ENCODE results near the gene LRMDA. TPM values are rescaled to one million over a fixed set of nuclear protein-coding genes. Genes with fewer than 3 reads are reported as not detected.

LRMDA gene
- total RNA-seq, 2 experiments from 2014 or later, result not detected

- POLR2A ChIA-PET, result no interaction called here
- Mint-ChIP-seq H3K4me1 (ENCODE audit: low read depth) (no peaks in the 10 kb centered on the region), H3K4me3 (no peak overlapping the region), H3K36me3 (ENCODE audit: low read depth) (no peaks in the 10 kb centered on the region), H3K9me3 (no peaks in the 10 kb centered on the region), H3K27ac (no peak overlapping the region), H3K27me3 (no peaks in the 10 kb centered on the region)
- Histone ChIP-seq H3K36me3 (ENCODE audit: insufficient read depth, low read length) (no peaks in the 10 kb centered on the region), H3K4me3 (ENCODE audit: low read length) (no peak overlapping the region), H3K9me3 (ENCODE audit: control insufficient read depth in 1 of 2, insufficient read depth in 1 of 2, low read length in 2 of 2) (no peaks in the 10 kb centered on the region), H3K4me1 (ENCODE audit: insufficient read depth, low read length) (no peaks in the 10 kb centered on the region), H3K27ac (ENCODE audit: low read depth in 1 of 2, low read length in 2 of 2) (no peak overlapping the region), H3K27me3 (ENCODE audit: control insufficient read depth in 1 of 2, insufficient read depth in 2 of 2, low read length in 2 of 2) (no peaks in the 10 kb centered on the region)
- TF ChIP-seq, protein P1, sequence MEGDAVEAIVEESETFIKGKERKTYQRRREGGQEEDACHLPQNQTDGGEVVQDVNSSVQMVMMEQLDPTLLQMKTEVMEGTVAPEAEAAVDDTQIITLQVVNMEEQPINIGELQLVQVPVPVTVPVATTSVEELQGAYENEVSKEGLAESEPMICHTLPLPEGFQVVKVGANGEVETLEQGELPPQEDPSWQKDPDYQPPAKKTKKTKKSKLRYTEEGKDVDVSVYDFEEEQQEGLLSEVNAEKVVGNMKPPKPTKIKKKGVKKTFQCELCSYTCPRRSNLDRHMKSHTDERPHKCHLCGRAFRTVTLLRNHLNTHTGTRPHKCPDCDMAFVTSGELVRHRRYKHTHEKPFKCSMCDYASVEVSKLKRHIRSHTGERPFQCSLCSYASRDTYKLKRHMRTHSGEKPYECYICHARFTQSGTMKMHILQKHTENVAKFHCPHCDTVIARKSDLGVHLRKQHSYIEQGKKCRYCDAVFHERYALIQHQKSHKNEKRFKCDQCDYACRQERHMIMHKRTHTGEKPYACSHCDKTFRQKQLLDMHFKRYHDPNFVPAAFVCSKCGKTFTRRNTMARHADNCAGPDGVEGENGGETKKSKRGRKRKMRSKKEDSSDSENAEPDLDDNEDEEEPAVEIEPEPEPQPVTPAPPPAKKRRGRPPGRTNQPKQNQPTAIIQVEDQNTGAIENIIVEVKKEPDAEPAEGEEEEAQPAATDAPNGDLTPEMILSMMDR (IDR thresholded peaks at IDR 0.05), result no peak
- intact Hi-C loops (cut with DNase I, micrococcal nuclease), result no loop called here
- DNase-seq, result no peak
- CTCF ChIA-PET, result no interaction called here
- ATAC-seq (ENCODE audit: poor library complexity), result no peak
These were observed 537.6 kb downstream of the LRMDA start for GRCh38 chr10:75969031-75969430.

DNA sequence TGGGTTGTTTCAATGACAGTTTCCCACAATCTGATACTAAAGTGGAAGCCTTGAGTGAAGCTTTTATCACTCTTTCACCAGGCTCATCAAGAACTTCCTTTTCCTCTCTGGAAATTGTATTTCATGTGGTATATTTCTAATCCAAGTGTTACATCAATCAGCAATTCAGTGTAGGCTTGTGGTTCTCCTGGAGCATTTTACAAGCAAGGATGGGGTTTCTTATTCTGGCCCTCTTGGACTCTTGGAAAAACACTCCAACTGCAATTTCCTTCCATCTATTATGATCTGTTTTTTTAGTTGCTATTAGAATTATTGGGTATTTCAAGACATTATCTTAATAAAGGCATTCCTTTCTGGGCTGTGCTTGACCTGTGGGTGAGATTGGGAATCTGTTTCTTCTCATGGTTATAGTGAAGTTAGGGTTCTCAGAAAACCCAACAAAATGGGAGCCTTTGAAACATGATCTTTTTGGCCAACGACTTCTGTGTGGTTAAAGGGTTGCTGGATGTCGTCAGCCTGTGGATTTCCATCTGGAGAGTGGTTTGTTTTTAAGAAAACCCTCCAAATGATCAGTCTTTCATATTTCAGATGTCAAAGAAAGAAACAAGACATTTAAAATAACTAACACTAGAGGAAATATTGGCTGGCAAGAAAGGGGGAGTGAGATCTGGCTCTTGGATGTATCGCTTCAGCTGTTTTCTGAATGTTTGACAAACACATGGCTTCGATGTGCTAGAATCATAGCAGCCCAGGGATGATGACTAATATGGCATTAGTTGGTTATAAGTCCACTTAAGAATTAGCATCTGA, 540.2 kb downstream of the LRMDA start:
- Mint-ChIP-seq H3K9me3 (no peaks in the 10 kb centered on the region), H3K27me3 (no peaks in the 10 kb centered on the region)
- DNase-seq, result no peak

GRCh38 chr10:75972491-75973276, 541.3 kb downstream of the LRMDA start:
- Histone ChIP-seq H3K9me3 (ENCODE audit: control insufficient read depth in 1 of 2, insufficient read depth in 1 of 2, low read length in 2 of 2) (no peaks in the 10 kb centered on the region), H3K36me3 (ENCODE audit: insufficient read depth, low read length) (no peaks in the 10 kb centered on the region), H3K4me1 (ENCODE audit: insufficient read depth, low read length) (no peaks in the 10 kb centered on the region), H3K4me3 (ENCODE audit: low read length) (no peak overlapping the region), H3K27ac (ENCODE audit: low read depth in 1 of 2, low read length in 2 of 2) (no peak overlapping the region), H3K27me3 (ENCODE audit: control insufficient read depth in 1 of 2, insufficient read depth in 2 of 2, low read length in 2 of 2) (no peaks in the 10 kb centered on the region)
- H3K9me3 Mint-ChIP-seq, result no peaks in the 10 kb centered on the region
- ATAC-seq (ENCODE audit: poor library complexity) (no peak), DNase-seq (no peak)
- H3K4me3 Mint-ChIP-seq, result no peak overlapping the region
- intact Hi-C loops (cut with DNase I, micrococcal nuclease), result no loop called here
- ChIA-PET POLR2A (no interaction called here), CTCF (no interaction called here)
- H3K36me3 Mint-ChIP-seq (ENCODE audit: low read depth), result no peaks in the 10 kb centered on the region
- no peaks in the 10 kb centered on the region for H3K4me1 Mint-ChIP-seq (ENCODE audit: low read depth)
- no peaks in the 10 kb centered on the region for H3K27me3 Mint-ChIP-seq
- H3K27ac Mint-ChIP-seq, result no peak overlapping the region
- TF ChIP-seq, protein P1 (IDR thresholded peaks at IDR 0.05), result no peak

More for the DNA sequence above, 540.2 kb downstream of the LRMDA start:
- no peaks in the 10 kb centered on the region for H3K4me1 Mint-ChIP-seq (ENCODE audit: low read depth)
- H3K4me3 ChIP-seq (ENCODE audit: low read length), result no peak overlapping the region
- H3K36me3 ChIP-seq (ENCODE audit: insufficient read depth, low read length), result no peaks in the 10 kb centered on the region
- no peaks in the 10 kb centered on the region for H3K36me3 Mint-ChIP-seq (ENCODE audit: low read depth)
- POLR2A ChIA-PET, result no interaction called here
- TF ChIP-seq, protein P1 (IDR thresholded peaks at IDR 0.05), result no peak
- no peak for ATAC-seq (ENCODE audit: poor library complexity)
- intact Hi-C loops (cut with DNase I, micrococcal nuclease), result no loop called here
- no peaks in the 10 kb centered on the region for H3K9me3 ChIP-seq (ENCODE audit: control insufficient read depth in 1 of 2, insufficient read depth in 1 of 2, low read length in 2 of 2)
- H3K4me1 ChIP-seq (ENCODE audit: insufficient read depth, low read length), result no peaks in the 10 kb centered on the region
- no peak overlapping the region for H3K27ac ChIP-seq (ENCODE audit: low read depth in 1 of 2, low read length in 2 of 2)
- H3K4me3 Mint-ChIP-seq, result no peak overlapping the region
- CTCF ChIA-PET, result no interaction called here
- H3K27ac Mint-ChIP-seq, result no peak overlapping the region
- no peaks in the 10 kb centered on the region for H3K27me3 ChIP-seq (ENCODE audit: control insufficient read depth in 1 of 2, insufficient read depth in 2 of 2, low read length in 2 of 2)
